CD4-positive, alpha-beta T cell treated with Interferon alpha-2 for 1 hour (primary cell): ENCODE measurements around the gene MANEAL.

ENCODE experiments used
- DNase-seq, 2 donors: peaks; one replicate each; pipeline ENCODE4 v3.0.0-alpha.2; 2020 to 2022

Gene MANEAL

GRCh38 chr1:37828410-37829074 is 34.9 kb downstream of the MANEAL start:
- DNase-seq: no peak

GRCh38 chr1:37831109-37831508 is 37.5 kb downstream of the MANEAL start:
- DNase-seq: no peak

GRCh38 chr1:37831809-37832208 is 38.2 kb downstream of the MANEAL start:
- DNase-seq: no peak

- DNase-seq: no peak
Measured at GRCh38 chr1:37836788-37837187, 43.1 kb downstream of the MANEAL start.

- no peak for DNase-seq
Measured at GRCh38 chr1:37839676-37840075, 46.0 kb downstream of the MANEAL start.

GRCh38 chr1:37840711-37841110 is 47.1 kb downstream of the MANEAL start:
- no peak for DNase-seq

- no peak for DNase-seq
Measured at GRCh38 chr1:37841652-37842051, 48.0 kb downstream of the MANEAL start.

- DNase-seq: no peak
Measured at GRCh38 chr1:37844536-37844935, 50.9 kb downstream of the MANEAL start.

- no peak for DNase-seq
Measured at GRCh38 chr1:37845049-37845646, 51.5 kb downstream of the MANEAL start.

GRCh38 chr1:37845786-37846185 is 52.1 kb downstream of the MANEAL start:
- DNase-seq: no peak

- no peak for DNase-seq
Measured at GRCh38 chr1:37846647-37847339, 53.1 kb downstream of the MANEAL start.

GRCh38 chr1:37849480-37849879 is 55.8 kb downstream of the MANEAL start:
- no peak for DNase-seq

GRCh38 chr1:37850352-37850955 is 56.8 kb downstream of the MANEAL start:
- DNase-seq: no peak
